GM12875 (cell line): Measurements from ENCODE around the gene STARD3.

Source experiments
- H3K4me3 ChIP-seq: one replicate; pipeline ENCODE4 v1.5.1; 2011; ENCODE audit warnings: low read depth, low read length, control low read depth
- CTCF ChIP-seq: IDR thresholded peaks from 2 replicates; pipeline ENCODE4 v1.5.1; 2011; ENCODE audit warnings: low read depth, mild to moderate bottlenecking, control low read depth, inconsistent platforms, low read length, moderate library complexity, borderline replicate concordance; ENCODE audit not compliant: insufficient read depth

STARD3 gene

GRCh38 chr17:39648616-39649366, 11.8 kb downstream of the STARD3 start:
- TF ChIP-seq CTCF: no peak

GRCh38 chr17:39650121-39650579, 13.2 kb downstream of the STARD3 start:
- TF ChIP-seq CTCF: no peak
- H3K4me3 ChIP-seq: no peak overlapping the region

More at GRCh38 chr17:39648616-39649366, 11.8 kb downstream of the STARD3 start:
- H3K4me3 ChIP-seq: no peak overlapping the region

GRCh38 chr17:39651923-39652586, 15.1 kb downstream of the STARD3 start:
- H3K4me3 ChIP-seq: no peak overlapping the region
- no peak for TF ChIP-seq CTCF

- no peak for TF ChIP-seq CTCF
- H3K4me3 ChIP-seq: no peak overlapping the region
These were observed 15.8 kb downstream of the STARD3 start for GRCh38 chr17:39652587-39653315.

GRCh38 chr17:39653316-39653661, 16.3 kb downstream of the STARD3 start:
- no peak overlapping the region for H3K4me3 ChIP-seq
- TF ChIP-seq CTCF: no peak

GRCh38 chr17:39653662-39654331, 16.9 kb downstream of the STARD3 start:
- H3K4me3 ChIP-seq: no peak overlapping the region
- peak; percentile 95 for TF ChIP-seq CTCF
